ENCODE measurements around the gene HPS1.

GRCh38 chr10:98465866-98466265 lies 19.1 kb upstream of the HPS1 start:
- TF ChIP-seq, protein P1, sequence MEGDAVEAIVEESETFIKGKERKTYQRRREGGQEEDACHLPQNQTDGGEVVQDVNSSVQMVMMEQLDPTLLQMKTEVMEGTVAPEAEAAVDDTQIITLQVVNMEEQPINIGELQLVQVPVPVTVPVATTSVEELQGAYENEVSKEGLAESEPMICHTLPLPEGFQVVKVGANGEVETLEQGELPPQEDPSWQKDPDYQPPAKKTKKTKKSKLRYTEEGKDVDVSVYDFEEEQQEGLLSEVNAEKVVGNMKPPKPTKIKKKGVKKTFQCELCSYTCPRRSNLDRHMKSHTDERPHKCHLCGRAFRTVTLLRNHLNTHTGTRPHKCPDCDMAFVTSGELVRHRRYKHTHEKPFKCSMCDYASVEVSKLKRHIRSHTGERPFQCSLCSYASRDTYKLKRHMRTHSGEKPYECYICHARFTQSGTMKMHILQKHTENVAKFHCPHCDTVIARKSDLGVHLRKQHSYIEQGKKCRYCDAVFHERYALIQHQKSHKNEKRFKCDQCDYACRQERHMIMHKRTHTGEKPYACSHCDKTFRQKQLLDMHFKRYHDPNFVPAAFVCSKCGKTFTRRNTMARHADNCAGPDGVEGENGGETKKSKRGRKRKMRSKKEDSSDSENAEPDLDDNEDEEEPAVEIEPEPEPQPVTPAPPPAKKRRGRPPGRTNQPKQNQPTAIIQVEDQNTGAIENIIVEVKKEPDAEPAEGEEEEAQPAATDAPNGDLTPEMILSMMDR (IDR thresholded peaks at IDR 0.05) = no peak
- no peak for TF ChIP-seq POLR2A (IDR thresholded peaks at IDR 0.05)
